ENCODE data around the gene STK33. TPM values are rescaled to one million over a fixed set of nuclear protein-coding genes. Genes with fewer than 3 reads are reported as not detected.

STK33 gene
- polyA plus RNA-seq, 6 donors from 2014 or later, result 2.5 to 11.0 (median 4.9) TPM

DNA sequence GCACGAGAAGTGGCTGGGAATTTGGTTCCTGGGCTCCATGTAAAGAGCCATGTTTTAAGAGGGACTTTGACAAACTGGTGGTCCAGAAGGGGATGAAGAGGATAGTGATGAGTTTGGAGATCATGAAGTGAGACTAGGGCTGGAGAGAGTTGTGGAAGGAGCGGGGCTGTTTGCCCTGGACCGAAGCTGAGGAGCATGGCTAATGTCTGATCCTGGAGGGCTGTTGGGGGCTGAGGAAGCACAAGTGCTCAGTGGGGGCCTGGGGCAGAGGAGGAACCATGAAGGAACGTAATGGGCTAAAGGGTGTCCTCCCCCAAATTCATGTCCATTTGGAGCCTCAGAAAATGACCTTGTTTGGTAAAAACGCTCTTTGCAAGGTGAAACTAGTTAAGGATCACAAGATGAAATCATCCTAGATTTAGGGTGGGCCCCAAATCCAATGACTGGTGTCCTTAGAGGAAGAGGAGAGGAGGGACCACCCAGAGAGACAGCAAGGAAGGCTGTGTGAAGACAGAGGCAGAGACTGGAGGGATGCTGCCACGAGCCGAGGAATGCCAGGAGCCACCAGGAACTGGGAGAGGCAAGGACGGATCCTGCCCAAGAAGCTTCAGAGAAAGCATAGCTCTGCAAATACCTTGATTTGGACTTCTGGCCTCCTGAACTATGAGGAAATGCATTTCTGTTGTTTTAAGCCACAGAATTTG lies 223.1 kb downstream of the STK33 start:
- Mint-ChIP-seq H3K27ac (peak overlapping the region in 1 of 6 donors; percentile 88), H3K4me3 (peak overlapping the region in 1 of 8 donors; percentile 23)
- DNase-seq, result no peak

DNA sequence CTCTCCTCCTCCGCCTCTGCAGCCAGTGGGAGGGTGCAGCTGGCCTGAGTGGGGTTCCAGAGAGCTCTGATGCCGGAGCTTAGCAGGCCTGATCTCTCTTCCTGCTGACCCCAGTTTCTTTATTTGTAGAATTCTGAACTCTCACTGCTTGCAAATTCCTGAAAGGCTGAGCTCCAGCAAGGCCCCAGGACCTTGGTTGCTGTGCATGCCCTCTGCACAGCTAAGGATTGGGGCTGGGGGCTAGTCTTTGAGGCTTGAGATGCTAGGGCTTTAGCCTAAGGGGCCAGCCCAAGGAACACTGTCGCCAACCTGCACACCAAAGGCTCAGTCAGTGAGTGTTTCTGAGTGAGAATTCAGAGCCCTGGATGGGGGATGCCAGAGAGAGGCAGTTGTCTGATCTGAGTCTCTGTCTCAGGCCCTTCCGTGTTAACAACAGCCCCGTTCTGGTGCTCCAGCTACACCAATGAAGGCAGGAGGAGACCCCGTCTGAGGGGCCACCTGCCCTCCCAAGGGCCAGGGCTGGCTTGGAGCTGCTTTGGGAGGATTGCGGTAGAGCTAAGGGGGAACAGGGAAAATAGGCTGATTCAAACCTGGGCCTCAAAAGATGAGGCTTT lies 224.3 kb downstream of the STK33 start:
- DNase-seq (no peak), ATAC-seq (ENCODE audit: low read depth in 2 of 2) (no peak)
- no peaks in the 10 kb centered on the region for H3K9me3 Mint-ChIP-seq
- H3K36me3 Mint-ChIP-seq, result no peaks in the 10 kb centered on the region
- H3K27me3 Mint-ChIP-seq, result no peaks in the 10 kb centered on the region
- no peak overlapping the region for H3K4me3 Mint-ChIP-seq
- no peak overlapping the region for H3K27ac Mint-ChIP-seq
- H3K4me1 Mint-ChIP-seq, result peaks cover 0 to 4% (median under 1%) of the 10 kb centered on the region in 3 donors

More for the DNA sequence above, 223.1 kb downstream of the STK33 start:
- no peak for ATAC-seq (ENCODE audit: low read depth in 2 of 2)
- peaks cover 7 to 14% (median 9%) of the 10 kb centered on the region in 3 donors for H3K4me1 Mint-ChIP-seq
- no peaks in the 10 kb centered on the region for H3K36me3 Mint-ChIP-seq
- no peaks in the 10 kb centered on the region for H3K27me3 Mint-ChIP-seq
- no peaks in the 10 kb centered on the region for H3K9me3 Mint-ChIP-seq

DNA sequence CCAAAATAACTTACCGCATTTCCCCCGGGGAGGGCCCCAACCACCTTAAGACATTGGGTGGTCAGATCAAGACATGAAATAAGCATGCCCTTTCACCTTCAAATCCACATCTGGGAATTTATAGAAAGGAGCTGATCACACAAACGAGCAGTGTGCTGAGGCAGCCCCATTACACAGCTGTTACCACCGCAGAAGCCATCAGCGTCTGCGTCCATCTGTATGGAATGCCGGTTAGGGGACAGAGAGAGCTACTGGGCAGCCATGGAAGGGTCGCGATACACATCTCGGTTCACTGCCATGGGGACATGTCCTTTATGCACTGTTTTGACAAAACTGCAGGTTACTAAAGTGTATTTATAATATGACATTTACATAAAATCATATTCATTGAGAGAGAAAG lies 225.3 kb downstream of the STK33 start:
- no peaks in the 10 kb centered on the region for H3K9me3 Mint-ChIP-seq
- H3K4me1 Mint-ChIP-seq, result peaks cover 0 to 4% (median 0%) of the 10 kb centered on the region in 3 donors
- no peak overlapping the region for H3K27ac Mint-ChIP-seq
- no peak for DNase-seq
- H3K36me3 Mint-ChIP-seq, result no peaks in the 10 kb centered on the region
- no peaks in the 10 kb centered on the region for H3K27me3 Mint-ChIP-seq
- ATAC-seq (ENCODE audit: low read depth in 2 of 2), result no peak
- no peak overlapping the region for H3K4me3 Mint-ChIP-seq

DNA sequence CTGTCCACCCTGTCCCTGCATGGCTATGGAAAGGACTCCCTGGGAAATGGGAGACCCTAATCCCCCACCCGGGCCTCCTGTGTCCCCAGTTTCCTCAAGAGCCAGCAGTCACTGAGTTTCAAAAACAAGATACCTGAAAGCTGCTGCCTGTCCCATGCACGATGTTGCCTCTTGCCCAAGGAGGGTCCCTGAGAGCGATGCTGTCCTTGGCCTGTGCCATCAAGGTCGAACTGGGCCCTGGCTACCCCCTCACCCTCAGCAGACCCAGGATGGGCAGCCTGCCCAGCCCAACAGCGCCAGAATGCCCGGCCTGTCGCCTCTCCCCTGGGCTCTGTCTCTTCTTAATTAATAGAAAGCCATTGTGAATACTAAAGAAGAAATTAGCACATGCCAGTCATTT lies 225.8 kb downstream of the STK33 start:
- Mint-ChIP-seq H3K9me3 (no peaks in the 10 kb centered on the region), H3K36me3 (no peaks in the 10 kb centered on the region), H3K4me3 (no peak overlapping the region), H3K27me3 (no peaks in the 10 kb centered on the region), H3K27ac (peak overlapping the region in 1 of 6 donors; percentile 21), H3K4me1 (peaks cover 0 to 2% (median 1%) of the 10 kb centered on the region in 3 donors)
- ATAC-seq (ENCODE audit: low read depth in 2 of 2) (no peak), DNase-seq (no peak)

DNA sequence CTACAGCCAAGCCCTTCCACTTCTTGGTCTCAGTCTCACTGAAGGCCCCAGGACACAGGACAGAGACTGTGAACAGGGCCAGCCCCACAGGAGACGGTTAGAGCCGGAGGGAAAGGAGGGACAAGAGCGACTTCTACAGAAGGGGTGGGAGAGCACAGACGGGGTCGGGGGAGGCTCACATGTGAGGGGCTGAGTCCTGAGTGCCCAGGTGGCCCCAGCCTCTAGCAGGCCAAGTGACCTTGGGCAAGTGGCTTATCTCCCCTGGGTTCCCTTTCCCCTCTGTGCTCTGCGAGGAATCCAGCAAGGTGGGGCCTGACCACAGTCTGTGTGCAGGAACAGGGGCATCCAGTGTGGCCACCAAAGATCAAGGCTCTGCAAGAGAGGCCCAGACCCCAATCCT lies 227.7 kb downstream of the STK33 start:
- Mint-ChIP-seq H3K4me1 (peaks cover 0 to 2% (median 0%) of the 10 kb centered on the region in 3 donors), H3K4me3 (no peak overlapping the region), H3K36me3 (no peaks in the 10 kb centered on the region), H3K27ac (peak overlapping the region in 1 of 6 donors; percentile 60), H3K27me3 (peaks cover 0 to 13% (median 0%) of the 10 kb centered on the region in 3 donors), H3K9me3 (peaks cover 0 to 2% (median 0%) of the 10 kb centered on the region in 7 donors)
- ATAC-seq (ENCODE audit: low read depth in 2 of 2), result no peak
- no peak for DNase-seq

DNA sequence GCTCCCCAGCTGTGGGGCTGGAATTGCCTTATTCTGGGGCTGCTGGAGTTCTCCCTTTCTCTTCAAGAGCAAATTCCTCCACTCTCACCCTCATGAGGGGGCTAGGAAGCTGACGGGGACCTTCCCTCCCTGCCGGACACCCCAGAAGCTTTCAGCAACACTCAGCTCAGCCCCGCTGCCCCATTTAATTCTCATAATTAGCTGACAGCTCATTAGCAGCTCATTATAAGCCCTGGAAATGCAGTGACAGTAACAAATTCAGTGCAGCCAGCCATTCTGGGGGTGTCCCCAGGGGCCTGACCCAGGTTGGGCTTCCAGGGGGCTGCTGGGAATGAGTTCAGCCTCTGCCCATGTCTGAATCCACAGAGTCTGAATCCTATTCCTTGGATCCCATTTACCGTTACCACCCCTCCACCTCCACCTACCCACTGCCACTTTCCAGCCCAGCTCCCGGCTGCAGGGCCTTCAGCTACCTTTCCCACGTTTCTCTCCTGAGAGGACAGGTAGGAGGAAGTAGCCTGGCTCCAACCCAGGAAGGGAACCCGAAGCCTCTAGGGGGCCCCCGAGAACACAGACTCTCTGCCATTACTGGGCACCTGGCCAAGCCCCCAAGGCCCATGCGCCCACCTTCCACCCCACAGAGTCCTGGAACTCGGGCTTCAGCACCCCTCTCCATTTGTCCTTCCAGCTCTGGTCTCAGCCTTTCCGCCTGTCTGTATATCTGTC lies 228.6 kb downstream of the STK33 start:
- no peaks in the 10 kb centered on the region for H3K36me3 Mint-ChIP-seq
- peaks cover 0 to 2% (median 0%) of the 10 kb centered on the region in 3 donors for H3K4me1 Mint-ChIP-seq
- ATAC-seq (ENCODE audit: low read depth in 2 of 2) (no peak), DNase-seq (no peak)
- no peak overlapping the region for H3K27ac Mint-ChIP-seq
- H3K9me3 Mint-ChIP-seq, result peaks cover 0 to 2% (median 0%) of the 10 kb centered on the region in 7 donors
- H3K27me3 Mint-ChIP-seq, result peaks cover 0 to 15% (median 0%) of the 10 kb centered on the region in 3 donors
- peak overlapping the region in 1 of 8 donors; percentile 31 for H3K4me3 Mint-ChIP-seq

DNA sequence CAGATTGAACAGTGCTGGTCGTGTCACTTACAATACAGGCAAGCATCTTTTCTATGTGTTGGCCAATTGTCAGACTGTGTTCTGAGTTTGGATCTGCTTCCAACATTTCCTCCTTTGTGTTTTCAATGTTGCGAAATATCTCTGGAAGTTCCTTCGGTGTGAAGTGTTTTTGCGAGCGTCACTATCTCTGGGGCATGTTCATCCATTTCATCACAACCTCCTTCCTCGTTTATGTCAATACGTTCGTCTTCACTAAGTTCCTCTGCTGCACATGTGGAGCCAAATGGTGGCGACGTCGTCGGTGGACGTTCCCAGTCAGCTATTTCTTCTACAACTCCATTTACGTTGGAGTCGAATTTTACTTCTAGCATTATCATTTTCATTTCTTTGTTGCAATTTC lies 230.1 kb downstream of the STK33 start:
- DNase-seq (no peak), ATAC-seq (ENCODE audit: low read depth in 2 of 2) (no peak)
- H3K9me3 Mint-ChIP-seq, result peaks cover 0 to 2% (median 0%) of the 10 kb centered on the region in 7 donors
- peaks cover 0 to 2% (median 0%) of the 10 kb centered on the region in 3 donors for H3K4me1 Mint-ChIP-seq
- H3K27ac Mint-ChIP-seq, result no peak overlapping the region
- no peak overlapping the region for H3K4me3 Mint-ChIP-seq
- H3K27me3 Mint-ChIP-seq, result peaks cover 0 to 15% (median 0%) of the 10 kb centered on the region in 3 donors
- H3K36me3 Mint-ChIP-seq, result no peaks in the 10 kb centered on the region

DNA sequence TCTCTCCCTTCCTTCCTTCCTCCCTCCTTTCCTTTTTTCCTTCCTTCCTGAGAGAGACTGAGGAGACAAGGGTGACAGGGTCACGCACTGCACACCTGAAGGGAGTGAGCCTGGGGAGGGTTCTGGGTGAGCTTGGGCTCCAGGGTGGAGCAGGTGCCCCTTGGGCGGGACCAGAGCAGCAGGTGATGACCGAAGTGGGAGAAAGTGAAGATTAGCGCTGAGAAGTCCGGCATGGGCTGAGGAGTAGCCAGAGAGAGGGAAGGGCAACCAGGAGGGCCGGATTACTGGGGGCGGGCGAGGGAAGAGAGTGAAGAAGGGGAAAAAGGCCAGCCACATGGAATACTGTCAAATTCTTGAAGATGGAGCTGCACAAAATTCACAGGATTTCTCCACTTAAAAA lies 231.1 kb downstream of the STK33 start:
- H3K9me3 Mint-ChIP-seq, result peaks cover 0 to 2% (median 0%) of the 10 kb centered on the region in 7 donors
- peaks cover 0 to 15% (median 0%) of the 10 kb centered on the region in 3 donors for H3K27me3 Mint-ChIP-seq
- ATAC-seq (ENCODE audit: low read depth in 2 of 2), result no peak
- H3K4me3 Mint-ChIP-seq, result no peak overlapping the region
- no peak for DNase-seq
- no peaks in the 10 kb centered on the region for H3K36me3 Mint-ChIP-seq
- peaks cover 0 to 2% (median 0%) of the 10 kb centered on the region in 3 donors for H3K4me1 Mint-ChIP-seq
- peak overlapping the region in 1 of 6 donors; percentile 84 for H3K27ac Mint-ChIP-seq

DNA sequence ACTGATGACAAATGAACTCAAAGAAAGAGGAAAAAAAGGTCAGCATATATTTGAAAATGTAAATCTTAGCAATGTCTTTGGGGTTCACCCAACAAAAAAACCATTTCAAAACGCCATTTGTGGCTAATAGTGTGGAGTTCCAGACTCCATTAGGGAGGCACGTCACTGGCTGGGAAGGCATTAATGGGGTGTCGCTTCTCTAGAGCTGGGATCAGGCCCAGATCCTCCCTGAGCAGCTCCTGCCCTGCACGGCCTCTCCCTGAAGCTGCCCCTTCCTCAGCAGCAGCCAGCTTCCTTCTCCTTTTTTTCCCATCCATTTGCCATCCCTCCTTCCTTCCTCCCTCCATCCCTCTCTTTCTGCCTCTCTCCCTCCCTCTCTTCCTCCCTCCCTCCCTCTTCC lies 231.5 kb downstream of the STK33 start:
- DNase-seq (no peak), ATAC-seq (ENCODE audit: low read depth in 2 of 2) (no peak)
- Mint-ChIP-seq H3K9me3 (peaks cover 0 to 2% (median 0%) of the 10 kb centered on the region in 7 donors), H3K27ac (no peak overlapping the region), H3K4me3 (no peak overlapping the region), H3K4me1 (peaks cover 0 to 2% (median 0%) of the 10 kb centered on the region in 3 donors), H3K36me3 (no peaks in the 10 kb centered on the region), H3K27me3 (peaks cover 0 to 15% (median 0%) of the 10 kb centered on the region in 3 donors)

DNA sequence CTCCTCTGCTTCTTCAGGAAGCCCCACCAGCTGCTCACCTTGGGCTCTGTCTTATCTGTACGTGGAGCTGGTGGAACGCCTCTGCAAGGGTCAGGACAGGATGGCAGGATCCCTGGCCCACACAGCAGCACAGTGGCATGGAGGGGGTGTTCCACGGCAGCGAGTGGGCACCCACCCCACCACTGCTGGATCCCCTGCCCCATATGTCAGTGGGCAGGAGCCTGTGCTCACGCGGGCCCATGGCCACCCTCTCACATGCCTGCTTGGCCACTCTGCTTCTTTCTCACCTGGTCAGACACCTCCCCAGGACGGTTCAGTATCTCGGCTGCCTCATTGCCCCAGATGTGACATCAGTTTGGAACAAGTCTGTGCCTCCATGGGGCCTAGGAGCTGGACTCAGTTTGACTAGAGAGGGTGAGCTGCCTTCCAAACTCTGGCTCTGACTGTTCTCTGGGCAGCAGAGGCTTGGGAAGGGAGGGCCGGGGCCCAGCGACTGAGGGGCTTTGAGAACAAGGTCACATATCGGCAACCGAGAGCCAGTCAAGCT lies 232.3 kb downstream of the STK33 start:
- H3K27me3 Mint-ChIP-seq, result peaks cover 0 to 18% (median 0%) of the 10 kb centered on the region in 3 donors
- no peak for DNase-seq
- peaks cover 0 to 2% (median 0%) of the 10 kb centered on the region in 3 donors for H3K4me1 Mint-ChIP-seq
- no peak overlapping the region for H3K27ac Mint-ChIP-seq
- no peaks in the 10 kb centered on the region for H3K36me3 Mint-ChIP-seq
- no peak overlapping the region for H3K4me3 Mint-ChIP-seq
- peaks cover 0 to 2% (median 0%) of the 10 kb centered on the region in 7 donors for H3K9me3 Mint-ChIP-seq
- ATAC-seq (ENCODE audit: low read depth in 2 of 2), result no peak

DNA sequence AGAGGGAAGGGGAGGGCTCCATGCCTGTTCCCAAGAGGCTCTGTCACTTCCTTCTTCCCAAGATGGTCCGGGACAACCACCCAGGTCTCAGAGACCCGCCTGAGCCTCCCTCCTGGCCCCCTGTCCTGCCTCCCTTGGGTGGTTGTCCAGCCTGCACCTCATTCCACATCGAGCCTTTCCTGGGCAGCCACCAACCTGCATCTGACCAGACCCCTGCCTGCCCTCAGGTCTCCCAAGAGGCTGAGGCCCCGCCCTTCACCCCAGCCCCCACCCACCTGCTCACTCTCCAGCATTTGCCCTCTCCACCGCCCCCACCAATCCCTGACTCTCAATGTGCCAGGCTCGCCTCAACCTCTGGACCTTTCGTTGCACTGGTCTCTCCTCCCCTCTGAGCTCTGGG lies 232.8 kb downstream of the STK33 start:
- ATAC-seq (ENCODE audit: low read depth in 2 of 2) (no peak), DNase-seq (no peak)
- H3K36me3 Mint-ChIP-seq, result no peaks in the 10 kb centered on the region
- H3K4me3 Mint-ChIP-seq, result no peak overlapping the region
- no peak overlapping the region for H3K27ac Mint-ChIP-seq
- H3K4me1 Mint-ChIP-seq, result peaks cover 0 to 2% (median 0%) of the 10 kb centered on the region in 3 donors
- H3K27me3 Mint-ChIP-seq, result peaks cover 0 to 19% (median 0%) of the 10 kb centered on the region in 3 donors
- peaks cover 0 to 2% (median 0%) of the 10 kb centered on the region in 7 donors for H3K9me3 Mint-ChIP-seq

DNA sequence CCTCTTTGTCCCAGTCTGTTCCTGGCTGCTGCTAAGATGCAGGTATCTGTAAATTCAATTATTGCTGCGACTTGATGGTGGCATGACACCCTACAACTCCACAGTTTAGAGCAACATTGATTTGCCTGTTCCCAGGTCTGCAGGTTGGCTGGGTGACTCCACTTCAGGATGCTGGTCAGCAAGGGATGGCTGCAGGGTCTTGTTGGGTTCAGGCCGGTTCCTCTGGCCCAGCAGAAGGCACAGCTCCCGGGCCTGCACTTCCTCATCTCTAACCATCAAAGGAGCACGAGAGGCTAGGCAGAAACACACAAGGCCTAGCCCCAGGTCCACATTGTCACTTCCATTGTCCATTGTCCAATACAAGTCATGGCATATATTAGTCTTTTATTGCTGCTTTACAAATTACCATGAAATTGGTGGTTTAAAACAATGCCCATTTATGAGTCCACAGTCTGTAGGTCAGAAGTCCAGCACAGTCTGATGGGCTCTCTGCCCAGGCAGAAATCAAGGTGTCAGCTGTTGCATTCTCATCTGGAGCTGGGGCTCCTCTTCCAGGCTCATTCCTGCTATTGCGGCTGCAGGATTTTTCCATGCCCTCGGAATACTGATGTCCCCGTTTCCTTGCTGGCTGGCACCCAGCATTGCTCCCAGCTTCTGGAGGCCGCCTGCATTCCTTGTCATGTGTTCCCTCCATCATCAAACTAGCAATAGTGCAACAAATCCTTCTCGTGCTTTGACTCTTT lies 233.8 kb downstream of the STK33 start:
- H3K4me1 Mint-ChIP-seq, result peaks cover 0 to 4% (median 0%) of the 10 kb centered on the region in 3 donors
- ATAC-seq (ENCODE audit: low read depth in 2 of 2) (no peak), DNase-seq (no peak)
- H3K27ac Mint-ChIP-seq, result no peak overlapping the region
- H3K9me3 Mint-ChIP-seq, result peaks cover 0 to 2% (median 0%) of the 10 kb centered on the region in 7 donors
- no peak overlapping the region for H3K4me3 Mint-ChIP-seq
- peaks cover 0 to 27% (median 6%) of the 10 kb centered on the region in 3 donors for H3K27me3 Mint-ChIP-seq
- no peaks in the 10 kb centered on the region for H3K36me3 Mint-ChIP-seq
